ENCODE data around the gene CDH2.

CDH2 gene

DNA sequence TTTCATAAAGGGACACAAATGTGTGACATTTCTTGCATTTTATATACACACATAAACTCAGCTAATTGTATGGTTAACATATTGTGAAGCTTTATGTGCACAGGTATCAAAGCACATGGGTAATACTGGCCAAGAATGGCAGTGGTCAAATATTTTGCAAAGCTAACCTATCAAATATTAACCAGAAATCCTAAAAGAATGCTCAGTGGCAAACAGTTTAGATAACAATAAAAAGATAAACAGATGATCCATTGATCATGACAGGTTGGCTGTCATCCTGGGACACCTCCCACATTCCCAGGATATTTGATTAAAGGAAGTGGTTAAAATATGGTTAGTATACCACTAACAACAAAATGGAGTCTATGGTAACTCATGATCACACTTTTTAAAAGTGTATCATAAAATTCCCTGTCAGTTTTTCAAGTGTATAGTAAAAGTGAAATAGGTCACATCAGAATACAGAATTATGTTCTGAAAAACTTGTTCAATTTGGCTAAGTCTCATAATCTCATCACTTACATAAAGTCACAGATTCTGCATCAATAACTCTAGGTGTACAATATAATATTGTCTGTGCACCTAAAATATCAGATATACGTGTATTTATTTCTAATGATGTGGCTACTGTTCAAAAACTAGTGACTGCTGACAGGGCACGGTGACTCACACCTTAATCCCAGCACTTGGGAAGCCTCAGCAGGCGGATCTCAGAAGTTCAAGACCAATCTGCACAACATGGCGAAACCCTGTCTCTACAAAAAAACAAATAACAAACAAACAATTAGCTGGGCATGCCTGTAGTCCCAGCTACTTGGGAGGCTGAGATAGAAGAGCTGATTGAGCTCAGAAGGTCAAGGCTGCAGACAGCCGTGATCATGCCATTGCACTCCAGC is 48.9 kb downstream of the CDH2 start:
- DNase-seq (ENCODE audit: low read depth) = no peak

- DNase-seq (ENCODE audit: low read depth) = no peak
Observed at GRCh38 chr18:28127228-28127627, 49.7 kb downstream of the CDH2 start.

DNA sequence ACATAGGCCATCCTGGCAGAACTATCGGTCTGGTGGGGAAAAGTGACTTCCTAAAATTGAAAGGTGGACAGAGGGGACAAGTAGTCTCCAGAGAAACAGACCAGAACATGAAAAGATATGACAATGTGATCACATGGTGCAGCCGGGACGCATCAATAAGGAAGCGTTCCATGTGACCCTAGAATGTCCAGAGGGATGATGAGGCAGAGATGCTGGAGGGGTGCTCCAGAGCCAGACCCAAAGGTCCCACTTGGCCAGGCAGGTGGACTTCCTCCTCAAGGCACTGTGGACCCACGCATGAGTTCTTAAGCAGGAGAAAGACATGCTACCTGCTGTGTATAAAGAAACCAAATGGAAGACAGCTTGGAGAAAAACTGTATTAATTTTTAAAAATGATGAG is 50.2 kb downstream of the CDH2 start:
- DNase-seq (ENCODE audit: low read depth) = no peak

- DNase-seq (ENCODE audit: low read depth) = no peak
Observed at GRCh38 chr18:28125051-28125450, 51.9 kb downstream of the CDH2 start.

GRCh38 chr18:28124131-28125029 is 52.5 kb downstream of the CDH2 start:
- no peak for DNase-seq (ENCODE audit: low read depth)

GRCh38 chr18:28123401-28124030 is 53.4 kb downstream of the CDH2 start:
- no peak for DNase-seq (ENCODE audit: low read depth)

GRCh38 chr18:28120828-28121515 is 56.0 kb downstream of the CDH2 start:
- DNase-seq (ENCODE audit: low read depth) = no peak

DNA sequence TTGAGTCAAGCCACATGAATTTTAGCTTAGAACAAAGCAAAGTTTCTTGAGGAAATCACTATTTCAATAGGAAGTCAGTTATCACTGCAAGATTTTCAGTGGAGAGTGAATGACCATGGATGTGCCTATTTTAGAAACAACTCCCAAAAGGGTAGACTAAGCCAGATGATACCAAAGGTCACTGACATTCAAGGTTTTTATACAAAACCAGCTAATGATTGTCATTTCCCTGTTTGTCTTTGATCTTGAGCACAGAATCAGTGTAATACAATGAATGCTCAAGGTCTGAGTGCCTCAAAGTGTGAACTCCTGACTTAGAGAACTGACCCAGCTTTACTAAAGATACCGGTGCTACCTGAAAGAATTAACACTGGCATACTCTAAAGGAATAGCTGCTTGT is 60.5 kb downstream of the CDH2 start:
- DNase-seq (ENCODE audit: low read depth) = no peak

GRCh38 chr18:28115149-28115550 is 61.8 kb downstream of the CDH2 start:
- no peak for DNase-seq (ENCODE audit: low read depth)

DNA sequence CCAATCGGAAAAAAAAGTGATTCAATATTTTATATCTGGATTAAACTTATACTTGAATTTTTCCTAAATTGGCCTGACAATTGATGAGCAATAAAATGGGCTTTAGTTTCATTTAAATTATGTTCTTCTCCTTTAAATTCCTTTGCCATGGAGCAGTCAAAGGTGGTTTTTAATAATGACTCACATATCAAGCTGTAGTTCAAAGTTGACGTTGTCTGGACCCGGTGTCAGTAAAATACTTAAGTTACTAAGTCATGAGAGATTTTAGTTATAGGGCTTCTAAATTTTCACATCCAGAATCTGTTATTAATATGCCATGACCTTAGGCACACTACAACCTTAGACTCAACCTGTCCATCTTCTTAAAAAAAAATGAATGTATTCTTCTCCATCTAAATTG is 62.5 kb downstream of the CDH2 start:
- no peak for DNase-seq (ENCODE audit: low read depth)

DNA sequence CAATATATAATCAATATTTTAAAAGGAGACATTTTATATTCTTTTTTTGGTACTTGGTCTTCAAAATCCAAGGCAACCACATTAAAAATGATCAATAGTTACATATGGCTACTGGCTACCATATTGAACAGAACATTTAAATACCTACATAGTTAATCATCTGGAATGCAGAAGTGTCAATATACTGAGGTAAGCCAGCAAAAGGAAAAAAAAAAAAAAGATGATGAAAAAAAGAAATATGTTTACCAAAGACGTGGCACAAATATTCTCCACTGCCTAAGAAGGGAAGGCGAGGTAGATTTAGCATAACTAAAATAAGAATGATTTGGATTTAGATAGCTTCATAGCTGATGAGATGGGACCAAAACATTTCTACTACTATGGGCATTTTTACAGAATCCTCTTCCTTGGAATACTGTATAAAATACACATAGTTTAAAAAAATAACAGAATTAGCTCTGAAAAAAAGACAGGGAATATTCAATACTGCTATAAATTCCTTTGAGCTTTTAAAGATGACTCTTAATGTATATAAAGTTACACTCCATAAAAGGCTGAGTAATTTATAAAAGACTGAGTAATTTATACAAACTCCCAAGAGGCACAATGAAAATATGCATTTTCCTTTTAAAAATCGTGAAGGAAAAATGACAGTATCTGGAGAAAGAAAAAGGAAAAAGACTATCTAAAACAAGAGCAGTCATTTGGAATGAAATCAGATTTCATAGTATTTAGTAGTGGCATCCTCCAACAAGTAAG is 63.5 kb downstream of the CDH2 start:
- no peak for DNase-seq (ENCODE audit: low read depth)

GRCh38 chr18:28112056-28112470 is 64.9 kb downstream of the CDH2 start:
- no peak for DNase-seq (ENCODE audit: low read depth)

DNA sequence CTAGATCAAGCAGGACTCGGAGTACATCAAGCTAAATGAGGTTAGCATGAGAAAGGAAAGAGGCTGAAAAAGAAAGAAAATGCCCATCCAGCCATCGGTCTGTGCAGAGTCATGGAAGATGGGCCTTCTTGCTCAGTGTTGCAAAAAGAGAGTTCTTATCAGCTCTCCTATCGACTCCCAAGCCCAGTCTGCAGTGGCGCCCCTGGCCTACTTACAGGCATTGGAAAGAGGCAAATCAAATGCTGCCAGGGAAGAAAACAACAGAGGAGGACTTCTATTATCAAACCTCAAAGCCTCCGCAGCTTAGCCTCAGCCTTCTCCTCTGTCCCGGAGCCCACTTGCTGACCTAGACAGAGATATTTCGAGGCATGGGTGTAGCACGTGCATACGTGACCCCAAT is 66.0 kb downstream of the CDH2 start:
- DNase-seq (ENCODE audit: low read depth) = no peak

- DNase-seq (ENCODE audit: low read depth) = no peak
Observed at GRCh38 chr18:28109781-28110560, 67.0 kb downstream of the CDH2 start.

DNA sequence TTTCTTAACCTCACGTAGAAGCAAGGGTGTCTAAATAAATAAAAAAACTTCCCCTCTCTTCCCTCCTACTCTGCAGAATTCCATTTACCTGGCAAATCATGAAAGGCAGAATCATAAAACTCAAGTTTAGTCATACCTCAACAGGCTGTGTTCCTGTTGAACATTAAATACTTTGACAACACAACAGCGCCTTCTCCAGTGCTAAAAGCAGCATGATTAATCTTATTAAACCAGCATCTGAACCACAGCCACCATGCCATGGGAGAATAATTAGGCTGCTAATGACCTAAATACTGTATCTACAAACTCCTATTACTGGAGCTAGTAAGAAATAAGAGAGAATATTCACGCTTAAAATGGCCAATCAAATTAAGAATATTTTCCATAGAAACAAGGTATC is 68.1 kb downstream of the CDH2 start:
- DNase-seq (ENCODE audit: low read depth) = no peak

DNA sequence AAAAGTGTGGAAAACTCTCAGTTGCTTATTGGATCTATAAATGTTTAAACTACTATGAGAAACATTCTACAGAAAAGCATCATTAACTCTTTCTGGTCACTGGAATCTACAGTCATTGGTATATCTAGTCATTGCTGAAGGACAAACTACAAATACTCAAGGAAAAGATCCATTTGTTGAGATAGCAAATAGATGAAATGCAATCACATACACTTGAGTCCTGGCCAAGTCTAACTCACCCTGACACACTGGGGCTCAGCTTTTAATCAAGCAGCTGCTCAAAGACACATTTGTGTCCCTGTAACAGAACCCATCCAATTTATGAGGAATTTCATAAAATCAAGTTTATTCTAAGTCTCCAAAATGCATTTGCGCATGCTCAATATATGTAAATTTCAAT is 68.7 kb downstream of the CDH2 start:
- DNase-seq (ENCODE audit: low read depth) = no peak

DNA sequence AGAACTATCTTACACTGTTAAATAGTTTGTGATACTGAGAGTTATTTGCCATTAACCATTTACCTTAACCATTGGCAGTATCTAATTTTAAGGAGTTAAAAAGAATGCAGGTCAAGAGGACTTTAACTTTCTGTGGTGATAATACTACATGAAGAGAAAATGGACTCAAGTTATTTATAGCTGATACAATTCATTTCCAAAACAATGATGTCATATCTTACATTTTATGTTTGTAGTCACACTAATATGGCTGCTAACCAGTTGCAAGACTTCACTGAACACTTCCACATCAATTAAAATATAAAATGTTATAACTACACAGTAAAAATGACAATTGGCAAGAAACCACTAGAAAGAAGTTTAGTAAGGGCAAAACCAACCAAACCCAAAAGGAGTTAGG is 77.7 kb downstream of the CDH2 start:
- no peak for DNase-seq (ENCODE audit: low read depth)

DNA sequence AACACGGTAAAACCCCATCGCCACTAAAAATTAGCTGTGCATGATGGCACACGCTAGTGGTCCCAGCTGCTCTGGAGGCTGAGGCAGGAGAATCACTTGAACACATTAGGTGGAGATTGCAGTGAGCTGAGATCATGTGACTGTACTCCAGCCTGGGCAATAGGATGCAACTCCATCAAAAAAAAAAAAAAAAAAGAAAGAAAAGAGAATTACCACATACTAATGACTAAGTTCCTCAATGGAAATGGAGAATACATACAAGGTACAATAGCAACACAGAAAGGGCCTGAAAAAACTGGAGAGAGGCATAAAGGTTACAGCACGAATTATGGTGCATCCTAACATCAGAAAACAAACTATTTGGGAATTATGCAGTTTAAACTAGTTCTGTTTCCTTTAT is 81.3 kb downstream of the CDH2 start:
- DNase-seq (ENCODE audit: low read depth) = no peak

DNA sequence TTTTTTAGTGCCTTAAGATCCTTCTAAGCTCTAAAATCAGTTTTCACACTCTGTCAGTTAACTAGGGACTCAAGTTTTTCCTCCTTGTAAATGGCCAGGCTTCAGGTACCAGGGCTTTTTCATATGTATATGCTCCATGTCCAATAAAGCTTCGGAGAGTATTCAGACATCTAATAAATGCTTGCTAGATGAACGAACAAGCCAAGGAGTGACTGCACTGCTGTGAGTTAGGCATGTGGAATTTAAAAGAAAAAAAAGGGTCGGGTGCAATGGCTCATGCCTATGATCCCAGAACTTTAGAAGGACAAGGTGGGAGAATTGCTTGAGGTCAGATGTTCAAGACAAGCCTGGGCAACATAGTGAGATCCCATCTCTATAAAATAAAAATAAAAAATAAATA is 81.9 kb downstream of the CDH2 start:
- DNase-seq (ENCODE audit: low read depth) = no peak

- DNase-seq (ENCODE audit: low read depth) = no peak
Observed at GRCh38 chr18:28091197-28091596, 85.7 kb downstream of the CDH2 start.

Measured in activated T-helper 9 cell treated with anti-CD3 and anti-CD28 coated beads, Interleukin-2, amount 50 U/mL, for 16 hours (primary cell).